DND-41 (cell line): ENCODE data around the gene GFRAL.

ENCODE experiments used
- ATAC-seq: fragments of 200-7000 bp; cut with Tn5 transposase; 3 replicates; pipeline ENCODE4 v1.9.1; 2021; ENCODE audit warnings: low read depth; ENCODE audit not compliant: insufficient read depth
- DNase-seq: peaks from one replicate; pipeline ENCODE4 v3.0.0-alpha.2; 2020
- H2AFZ ChIP-seq: 2 replicates; pipeline ENCODE4 v1.6.0; 2012; ENCODE audit warnings: low read depth, low read length
- H3K27ac ChIP-seq: 2 replicates; pipeline ENCODE4 v1.5.1; 2012; ENCODE audit warnings: low read length, inconsistent platforms
- H3K27me3 ChIP-seq: fragments of 200-600 bp; sonication (generic); 2 replicates; pipeline ENCODE4 v1.6.0; 2012; ENCODE audit warnings: low read length, mild to moderate bottlenecking, inconsistent platforms; ENCODE audit not compliant: insufficient read depth, poor library complexity
- H3K36me3 ChIP-seq: 2 replicates; pipeline ENCODE4 v1.5.1; 2012; ENCODE audit warnings: low read length, inconsistent platforms; ENCODE audit not compliant: insufficient read depth
- H3K4me1 ChIP-seq: 2 replicates; pipeline ENCODE4 v1.5.1; 2012; ENCODE audit warnings: mild to moderate bottlenecking, low read length; ENCODE audit not compliant: insufficient read depth
- H3K4me2 ChIP-seq: 2 replicates; pipeline ENCODE4 v1.6.0; 2012; ENCODE audit warnings: mild to moderate bottlenecking, moderate library complexity, low read length, inconsistent platforms; ENCODE audit not compliant: insufficient read depth
- H3K4me3 ChIP-seq, 2 experiments: fragments of 200-600 bp in 1 of 2; shearing (Covaris generic) in 1 of 2; 2 replicates each; pipeline ENCODE4 v1.5.1; 2012 to 2016; ENCODE audit warnings: inconsistent platforms in 2 of 2, low read length in 2 of 2, mild to moderate bottlenecking in 2 of 2, low read depth in 1 of 2, moderate library complexity in 1 of 2
- H3K79me2 ChIP-seq: 2 replicates; pipeline ENCODE4 v1.6.0; 2012; ENCODE audit warnings: low read length, inconsistent platforms; ENCODE audit not compliant: insufficient read depth
- H3K9ac ChIP-seq: 2 replicates; pipeline ENCODE4 v1.6.0; 2012; ENCODE audit warnings: low read depth, mild to moderate bottlenecking, inconsistent platforms, low read length, moderate library complexity
- H3K9me3 ChIP-seq: 2 replicates; pipeline ENCODE4 v1.5.1; 2012; ENCODE audit warnings: low read length, moderate library complexity, mild to moderate bottlenecking, inconsistent platforms; ENCODE audit not compliant: insufficient read depth, severe bottlenecking
- H4K20me1 ChIP-seq: 2 replicates; pipeline ENCODE4 v1.6.0; 2012; ENCODE audit warnings: low read length; ENCODE audit not compliant: insufficient read depth
- CTCF ChIP-seq: IDR thresholded peaks from 2 replicates; pipeline ENCODE4 v1.5.1; 2012; ENCODE audit warnings: borderline replicate concordance, low read length, moderate library complexity, mild to moderate bottlenecking; ENCODE audit not compliant: poor library complexity, severe bottlenecking; ENCODE audit errors: extremely low read depth
- EZH2 ChIP-seq: IDR thresholded peaks from 3 replicates; pipeline ENCODE4 v1.6.1; 2012; ENCODE audit warnings: borderline replicate concordance, low read depth, mild to moderate bottlenecking, moderate library complexity, low read length, inconsistent platforms; ENCODE audit not compliant: severe bottlenecking

GFRAL gene

GRCh38 chr6:55433446-55434130, 106.3 kb downstream of the GFRAL start:
- H3K4me3 ChIP-seq, result no peak overlapping the region
- DNase-seq (no peak), ATAC-seq (no peak)
- H2AFZ ChIP-seq, result no peak overlapping the region
- H3K27me3 ChIP-seq, result no peaks in the 10 kb centered on the region
- H3K4me1 ChIP-seq, result no peaks in the 10 kb centered on the region
- H3K9ac ChIP-seq, result no peak overlapping the region
- no peak overlapping the region for H3K4me2 ChIP-seq
- H3K27ac ChIP-seq, result no peak overlapping the region
- no peaks in the 10 kb centered on the region for H3K9me3 ChIP-seq
- H3K36me3 ChIP-seq, result no peaks in the 10 kb centered on the region
- H4K20me1 ChIP-seq, result no peaks in the 10 kb centered on the region
- no peaks in the 10 kb centered on the region for H3K79me2 ChIP-seq
- TF ChIP-seq EZH2, result no peak
- TF ChIP-seq CTCF, result no peak

GRCh38 chr6:55437141-55437540, 109.9 kb downstream of the GFRAL start:
- DNase-seq (no peak), ATAC-seq (no peak)
- no peak overlapping the region for H3K4me3 ChIP-seq
- H3K27ac ChIP-seq, result no peak overlapping the region
- H3K4me2 ChIP-seq, result no peak overlapping the region
- no peak for TF ChIP-seq EZH2
- TF ChIP-seq CTCF, result no peak
- H3K4me1 ChIP-seq, result no peaks in the 10 kb centered on the region
- no peaks in the 10 kb centered on the region for H4K20me1 ChIP-seq
- no peak overlapping the region for H3K9ac ChIP-seq
- no peaks in the 10 kb centered on the region for H3K79me2 ChIP-seq
- H2AFZ ChIP-seq, result no peak overlapping the region
- no peaks in the 10 kb centered on the region for H3K27me3 ChIP-seq
- H3K36me3 ChIP-seq, result no peaks in the 10 kb centered on the region
- no peaks in the 10 kb centered on the region for H3K9me3 ChIP-seq

GRCh38 chr6:55438203-55438602, 110.9 kb downstream of the GFRAL start:
- no peak overlapping the region for H3K4me2 ChIP-seq
- no peaks in the 10 kb centered on the region for H3K27me3 ChIP-seq
- DNase-seq (no peak), ATAC-seq (no peak)
- H3K9ac ChIP-seq, result no peak overlapping the region
- H3K4me1 ChIP-seq, result no peaks in the 10 kb centered on the region
- H3K9me3 ChIP-seq, result no peaks in the 10 kb centered on the region
- no peak overlapping the region for H3K4me3 ChIP-seq
- H3K79me2 ChIP-seq, result no peaks in the 10 kb centered on the region
- no peak overlapping the region for H2AFZ ChIP-seq
- TF ChIP-seq EZH2, result no peak
- TF ChIP-seq CTCF, result no peak
- H3K36me3 ChIP-seq, result no peaks in the 10 kb centered on the region
- no peaks in the 10 kb centered on the region for H4K20me1 ChIP-seq
- no peak overlapping the region for H3K27ac ChIP-seq
